HG02938 (cell line): ENCODE data around the gene AHI1.
"Not testable (repeated sequence)": the region's sequence is repeated elsewhere in the genome, so short reads cannot be mapped to it uniquely, and the experiment has no call there.

Experiments used
- ATAC-seq: cut with Tn5 transposase; IDR thresholded peaks from one replicate; pipeline ENCODE4 v1.9.1; 2021; ENCODE audit warnings: mild to moderate bottlenecking, moderate library complexity; ENCODE audit not compliant: unreplicated experiment

Gene AHI1

GRCh38 chr6:135269481-135269891, 228.1 kb downstream of the AHI1 start:
- no peak for ATAC-seq

DNA sequence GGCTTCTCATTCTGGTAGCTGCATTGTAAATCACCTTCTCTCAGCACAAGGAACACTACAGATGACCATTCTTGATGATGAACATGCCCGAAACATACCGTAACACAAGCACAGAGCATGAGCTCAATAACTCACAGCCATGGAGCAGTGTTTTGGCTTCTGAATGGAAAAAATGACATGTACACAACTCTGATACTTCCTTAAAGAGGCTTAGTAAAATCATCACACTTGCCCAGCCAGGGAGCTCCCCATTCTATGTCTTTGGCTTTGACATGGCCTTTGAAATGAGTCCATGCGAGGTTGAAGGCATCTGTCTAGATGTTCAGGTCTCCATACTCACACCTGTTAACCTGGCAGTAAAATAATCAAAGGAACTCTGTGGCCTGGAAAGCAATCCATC, 228.8 kb downstream of the AHI1 start:
- ATAC-seq, result no peak

GRCh38 chr6:135268263-135268662, 229.3 kb downstream of the AHI1 start:
- ATAC-seq, result no peak

DNA sequence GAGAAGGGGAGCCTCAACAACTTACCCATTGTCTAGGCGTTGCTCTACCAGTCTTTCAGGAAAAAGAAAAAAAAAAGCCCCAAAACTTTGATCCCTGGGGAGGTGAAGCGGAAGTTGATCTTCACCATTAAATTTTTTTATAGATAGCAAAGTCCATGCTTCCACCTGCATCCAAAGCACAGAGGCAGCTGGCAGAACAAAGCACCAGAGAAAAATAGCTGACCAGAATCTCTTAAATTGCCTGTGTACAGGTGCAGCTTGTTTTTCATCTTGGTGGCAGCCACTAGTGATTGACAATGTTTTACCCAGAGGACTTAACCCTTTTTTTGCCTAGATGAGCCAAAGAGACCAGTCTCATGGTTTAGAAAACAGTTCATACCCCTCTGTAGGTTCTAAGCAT, 230.5 kb downstream of the AHI1 start:
- no peak for ATAC-seq

DNA sequence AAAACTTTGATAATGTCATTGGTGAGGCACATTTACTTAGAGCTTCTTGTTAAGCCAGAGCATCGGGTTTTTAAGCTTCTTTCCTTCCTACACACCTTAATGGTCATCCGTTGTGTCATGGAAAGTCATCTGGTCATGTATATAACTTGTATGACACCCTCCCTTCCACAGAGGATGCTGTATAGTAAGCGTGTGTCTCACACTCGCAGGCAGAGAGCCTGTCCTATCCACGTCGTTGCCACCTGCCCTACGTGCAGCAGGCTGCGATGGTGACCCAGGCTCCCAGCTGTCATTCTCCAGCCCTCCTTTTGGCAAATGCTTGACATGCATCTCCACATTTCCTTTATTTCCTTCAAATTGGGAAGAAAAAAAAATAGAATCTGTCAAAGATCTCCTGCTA, 230.9 kb downstream of the AHI1 start:
- ATAC-seq, result no peak

DNA sequence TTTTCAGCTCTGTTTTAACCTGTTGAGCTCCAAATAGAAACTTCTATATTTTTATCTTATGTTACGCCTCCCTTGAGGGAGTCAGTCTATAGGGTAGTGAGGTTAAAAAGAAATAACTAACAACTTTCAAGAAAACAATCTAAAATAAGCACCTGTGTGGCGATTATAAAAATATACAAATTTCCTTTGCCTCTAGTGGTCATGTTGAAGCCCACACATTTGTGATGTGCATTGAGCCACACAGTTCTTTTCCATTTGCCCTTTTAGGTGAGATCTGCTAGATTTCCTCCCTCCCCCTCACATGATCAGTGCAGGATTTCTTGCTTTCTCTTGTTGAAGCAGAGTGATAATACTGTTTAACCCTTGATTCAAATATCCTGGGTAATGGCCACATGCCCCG, 232.3 kb downstream of the AHI1 start:
- no peak for ATAC-seq

DNA sequence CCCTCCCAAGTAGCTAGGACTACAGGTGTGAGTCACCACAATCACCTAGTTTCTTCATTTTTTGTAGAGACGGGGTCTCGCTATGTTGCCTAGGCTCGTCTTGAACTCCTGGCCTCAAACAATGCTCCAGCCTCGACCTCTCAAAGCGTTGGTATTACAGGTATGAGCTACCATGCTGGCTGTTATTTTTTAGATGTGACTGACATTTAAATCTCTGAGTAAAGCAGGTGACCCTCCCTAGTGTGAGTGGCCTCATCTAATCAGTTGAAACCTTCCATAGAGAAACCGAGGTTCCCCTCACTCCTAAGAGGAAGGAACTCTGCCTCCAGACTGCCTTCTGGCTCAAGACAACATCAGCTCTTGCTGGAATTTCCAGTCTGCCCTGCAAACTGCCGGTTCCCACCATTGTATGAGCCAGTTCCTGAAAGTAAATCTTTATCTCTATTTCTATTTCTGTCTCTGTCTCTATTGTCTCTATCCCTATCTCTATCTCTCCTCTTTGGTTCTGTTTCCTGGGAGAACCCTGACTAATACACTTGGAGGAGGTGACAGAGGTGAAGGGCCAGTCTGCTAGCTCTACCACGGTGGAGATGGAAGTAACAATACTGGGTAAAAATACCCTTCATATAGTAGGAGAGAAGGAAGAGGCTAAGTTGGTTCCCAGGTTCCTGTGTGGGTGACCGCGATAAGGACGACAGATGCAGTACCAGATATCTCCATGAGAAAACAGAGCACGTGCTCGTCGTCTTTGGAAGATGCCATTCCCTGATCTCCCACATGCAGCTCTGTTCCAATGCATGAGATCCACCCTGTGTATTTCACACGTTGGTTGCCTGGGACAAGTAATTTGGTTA, 235.4 kb downstream of the AHI1 start:
- no peak for ATAC-seq

GRCh38 chr6:135260612-135261011, 236.9 kb downstream of the AHI1 start:
- ATAC-seq, result no peak

DNA sequence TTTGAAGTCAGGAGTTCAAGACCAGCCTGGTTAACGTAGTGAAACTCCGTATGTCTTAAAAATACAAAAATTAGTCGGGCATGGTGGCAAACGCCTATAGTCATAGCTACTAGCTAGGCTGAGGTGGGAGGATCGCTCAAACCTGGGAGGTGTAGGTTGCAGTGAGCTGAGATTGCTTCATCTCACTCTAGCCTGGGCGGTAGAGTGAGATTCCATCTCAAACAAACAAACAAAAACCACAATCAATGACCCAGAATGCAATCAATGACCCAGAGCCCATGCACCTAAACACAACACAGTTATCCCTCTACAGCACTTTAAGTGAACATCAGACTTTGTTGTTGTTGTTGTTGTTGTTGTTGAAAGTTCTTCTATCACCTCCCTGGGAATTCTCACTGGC, 238.6 kb downstream of the AHI1 start:
- no peak for ATAC-seq

- ATAC-seq, result no peak
These were observed 239.7 kb downstream of the AHI1 start for GRCh38 chr6:135257631-135258405.

DNA sequence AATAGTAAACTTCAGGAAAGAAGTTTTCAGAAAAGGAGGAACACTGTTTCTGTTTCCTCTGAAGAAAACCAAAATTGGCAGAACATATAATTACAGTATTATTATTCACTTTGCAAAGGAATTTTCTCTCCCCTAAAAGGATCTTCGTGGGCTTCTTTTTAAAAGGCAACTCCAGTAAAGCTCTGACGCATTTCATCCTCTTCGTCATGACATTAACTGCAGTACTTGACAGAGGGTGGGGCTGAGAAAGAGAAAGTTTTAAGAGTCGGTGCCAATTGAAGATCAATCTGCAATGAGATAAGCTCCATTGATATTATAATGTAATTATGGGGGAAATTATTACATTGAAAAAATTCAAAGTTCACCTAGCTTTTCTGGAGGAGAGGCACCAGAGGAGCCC, 240.7 kb downstream of the AHI1 start:
- no peak for ATAC-seq

GRCh38 chr6:135254471-135254870, 243.1 kb downstream of the AHI1 start:
- no peak for ATAC-seq

DNA sequence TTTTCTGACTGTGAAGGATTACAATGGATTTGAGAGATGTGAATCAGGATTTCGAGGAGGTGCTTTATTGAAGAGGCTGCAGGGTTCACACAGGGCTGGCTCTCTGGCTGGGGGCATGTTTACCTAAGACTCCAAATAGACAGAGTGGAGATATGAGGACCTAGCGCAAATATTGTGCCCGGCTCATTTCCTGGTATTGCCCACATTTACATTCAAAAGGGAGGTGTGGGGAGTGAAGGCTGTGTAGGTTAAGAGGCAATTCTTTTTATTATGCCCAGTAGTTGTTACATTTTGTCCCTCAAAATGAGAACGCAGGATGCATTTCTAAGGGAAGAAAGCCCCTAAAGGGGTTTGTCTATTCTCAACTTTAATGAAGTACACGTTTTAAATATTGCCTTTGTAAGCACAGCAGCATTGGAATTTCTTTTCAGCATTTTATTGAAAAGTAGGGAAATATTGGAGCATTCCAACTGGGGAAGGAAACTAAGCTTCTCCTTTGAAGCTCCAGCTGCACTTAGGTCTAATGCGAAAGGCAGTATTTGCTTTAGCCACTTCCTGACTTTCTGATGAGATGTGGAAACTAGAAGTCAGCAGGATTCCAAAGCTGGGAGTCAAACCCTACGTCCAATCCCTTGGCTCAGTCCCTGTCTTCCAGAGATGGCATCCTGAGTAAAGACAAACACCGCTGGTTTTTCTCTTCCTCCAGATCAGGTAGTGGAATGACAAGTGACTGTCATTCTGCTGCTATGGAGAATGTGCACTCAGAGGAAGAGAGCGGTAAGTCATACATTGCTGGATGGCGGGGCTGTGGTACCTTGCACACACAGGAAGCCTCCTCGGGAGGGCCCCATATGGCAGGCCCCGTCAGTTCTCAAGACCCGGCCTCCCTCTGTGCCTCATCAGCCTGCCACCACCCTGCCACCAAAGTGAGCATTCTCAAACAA, 245.8 kb downstream of the AHI1 start:
- ATAC-seq, result no peak

DNA sequence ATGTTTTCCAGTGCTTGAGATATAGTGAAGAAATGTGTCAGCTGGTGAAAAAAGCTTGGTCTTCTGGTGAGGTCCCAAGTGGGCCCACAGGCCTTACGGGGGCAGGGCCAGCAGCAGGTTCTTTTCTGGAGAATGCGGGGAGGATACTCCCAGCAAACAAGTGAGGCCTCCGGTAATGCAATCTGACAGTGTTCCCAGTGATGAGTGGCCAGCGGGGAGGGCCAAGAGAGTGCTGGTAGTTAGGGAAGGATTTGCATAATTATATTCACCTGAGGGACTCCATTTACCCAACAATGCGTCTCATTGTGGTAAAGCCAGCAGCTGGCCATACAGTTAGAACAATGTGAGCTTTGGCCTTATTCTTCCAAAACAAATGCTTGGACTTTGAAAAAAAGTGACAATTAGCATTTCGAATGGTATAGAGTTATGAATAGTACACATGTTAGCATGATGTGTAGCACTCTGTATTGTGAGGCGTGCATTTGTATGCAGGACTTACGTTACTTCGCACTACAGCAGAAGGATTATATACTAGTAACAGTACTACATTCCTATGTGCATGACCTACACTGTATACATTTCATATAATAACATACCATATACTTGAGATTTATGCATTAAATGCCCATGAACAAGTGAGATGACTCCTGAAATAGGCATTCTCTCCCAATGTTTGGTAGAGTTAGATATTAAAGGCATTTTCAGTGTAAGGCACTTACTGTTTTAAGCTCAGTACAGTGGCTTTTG, 246.6 kb downstream of the AHI1 start:
- ATAC-seq, result no peak

DNA sequence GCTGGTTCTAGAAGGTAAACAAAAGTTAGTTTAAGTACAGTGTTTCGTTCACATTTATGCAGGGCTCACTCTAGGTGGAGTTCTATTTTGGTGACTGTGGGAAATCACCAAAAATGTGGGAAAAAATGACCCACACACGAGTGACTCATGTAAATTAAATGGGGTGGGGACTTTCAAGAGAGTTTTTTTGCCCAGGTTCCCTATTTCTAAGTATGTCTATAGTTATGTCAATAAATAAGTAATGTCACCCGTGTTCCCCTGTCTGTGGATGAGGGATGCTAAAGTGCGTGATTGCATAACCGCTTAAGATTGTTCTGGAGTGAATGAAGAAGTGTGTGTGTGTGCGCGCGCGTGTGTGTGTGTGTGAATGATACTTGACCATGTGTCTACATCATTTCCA, 247.3 kb downstream of the AHI1 start:
- ATAC-seq, result no peak

DNA sequence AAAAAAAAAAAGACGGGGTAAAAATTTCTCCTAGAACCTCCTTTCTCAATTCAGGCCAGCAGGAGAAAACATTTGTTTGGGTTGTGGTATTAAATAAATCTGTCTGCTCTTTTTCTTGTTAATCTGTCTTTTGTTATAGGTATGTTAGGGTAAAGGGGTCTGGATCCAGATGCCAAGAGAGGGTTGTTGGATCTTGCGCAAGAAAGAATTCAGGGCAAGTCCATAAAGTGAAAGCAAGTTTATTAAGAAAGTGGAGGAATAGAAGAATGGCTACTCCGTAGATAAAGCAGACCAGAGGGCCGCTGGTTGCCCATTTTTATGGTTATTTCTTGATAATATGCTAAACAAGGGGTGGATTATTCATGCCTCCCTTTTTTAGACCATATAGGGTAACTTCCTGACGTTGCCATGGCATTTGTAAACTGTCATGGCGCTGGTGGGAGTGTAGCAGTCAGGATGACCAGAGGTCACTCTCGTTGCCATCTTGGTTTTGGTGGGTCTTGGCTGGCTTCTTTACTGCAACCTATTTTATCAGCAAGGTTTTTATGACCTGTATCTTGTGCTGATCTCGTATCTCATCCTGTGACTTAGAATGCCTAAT, 251.0 kb downstream of the AHI1 start:
- not testable (repeated sequence) for ATAC-seq

- no peak for ATAC-seq
These were observed 252.7 kb downstream of the AHI1 start for GRCh38 chr6:135244805-135245204.

- no peak for ATAC-seq
These were observed 253.4 kb downstream of the AHI1 start for GRCh38 chr6:135243871-135244796.

DNA sequence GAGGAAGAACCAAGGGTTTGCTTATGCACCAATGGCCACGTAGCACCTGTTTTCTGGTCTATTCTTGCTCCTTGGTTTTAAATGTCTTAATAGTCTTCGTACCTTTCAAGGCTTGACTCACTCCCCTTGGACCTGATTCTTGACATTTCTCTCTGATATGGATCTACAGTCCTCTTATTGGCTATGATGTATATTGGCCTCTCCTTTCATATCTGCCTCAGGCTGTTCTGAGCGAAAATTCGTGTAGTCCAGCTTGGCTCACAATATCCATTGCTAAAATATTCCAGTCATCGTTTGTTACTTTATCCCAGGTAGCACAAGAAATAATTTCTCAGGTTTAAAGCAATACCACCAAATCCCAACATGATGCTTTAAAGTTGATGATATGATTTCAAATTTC, 256.8 kb downstream of the AHI1 start:
- ATAC-seq, result no peak
